Omental fat pad (tissue), 4 donors: ENCODE measurements around the gene ECEL1. TPM values are rescaled to one million over a fixed set of nuclear protein-coding genes. Genes with fewer than 3 reads are reported as not detected.

Source experiments
- ATAC-seq: fragments of 150-250 bp; one replicate; pipeline ENCODE4 v1.9.1; 2016; ENCODE audit warnings: mild to moderate bottlenecking, moderate library complexity; ENCODE audit not compliant: low FRiP score
- DNase-seq: peaks from one replicate; pipeline ENCODE4 v3.0.0-alpha.2; 2019; ENCODE audit warnings: low spot score
- total RNA-seq, 4 donors: library from RNA; depleted of rRNA; stranded (reverse); fragments of >200 nt; gene quantifications; one replicate each; pipeline ENCODE4 v1.1.0, GENCODE V29; 2016
- TF ChIP-seq, protein P1 (sequence below), 3 donors: fragments of 450-650 bp; IDR thresholded peaks; one replicate each; pipeline ENCODE4 v1.5.1; 2016 to 2017; ENCODE audit warnings: antibody characterized with exemption in 3 of 3, mild to moderate bottlenecking in 3 of 3, moderate library complexity in 2 of 3

ECEL1 gene
- total RNA-seq, 4 donors from 2014 or later: 0.19 to 1.1 (median 1.0) TPM; not detected in 1

DNA sequence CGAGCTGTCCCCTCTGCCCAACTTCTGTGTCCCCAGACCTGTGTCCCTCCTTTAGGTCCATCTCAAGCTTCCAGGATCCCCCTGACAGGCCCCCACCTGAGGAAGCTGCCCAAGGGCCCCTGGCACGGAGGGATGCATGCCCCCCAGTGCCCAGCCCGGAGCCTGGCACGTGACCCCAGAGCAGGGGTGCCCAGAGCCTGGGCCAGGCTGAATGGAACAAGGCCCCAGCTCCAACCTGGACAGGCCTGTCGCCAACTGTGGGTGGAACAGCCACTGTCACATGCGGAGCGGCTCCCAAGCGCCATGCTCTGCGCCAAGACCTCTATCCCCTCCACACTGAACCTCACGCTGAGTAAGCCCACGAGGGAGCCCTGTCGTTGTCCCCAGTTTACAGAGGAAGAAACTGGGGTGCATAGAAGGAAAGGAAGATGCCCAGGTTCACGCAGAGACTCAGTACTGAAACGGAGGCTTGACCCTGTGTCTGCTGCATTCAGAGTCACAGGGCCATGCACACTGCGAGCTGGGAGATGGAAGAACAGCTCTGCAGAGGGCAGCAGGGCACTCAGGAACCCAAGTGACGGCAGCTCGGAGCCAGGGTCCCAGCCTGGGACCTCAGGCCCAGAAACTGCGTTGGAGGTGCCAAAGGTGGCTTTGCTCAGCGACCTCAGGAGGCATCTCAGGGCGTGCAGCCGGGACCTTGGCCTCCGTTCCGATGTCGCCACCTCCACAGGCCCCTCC is 5.5 kb upstream of the ECEL1 start:
- TF ChIP-seq, protein P1, sequence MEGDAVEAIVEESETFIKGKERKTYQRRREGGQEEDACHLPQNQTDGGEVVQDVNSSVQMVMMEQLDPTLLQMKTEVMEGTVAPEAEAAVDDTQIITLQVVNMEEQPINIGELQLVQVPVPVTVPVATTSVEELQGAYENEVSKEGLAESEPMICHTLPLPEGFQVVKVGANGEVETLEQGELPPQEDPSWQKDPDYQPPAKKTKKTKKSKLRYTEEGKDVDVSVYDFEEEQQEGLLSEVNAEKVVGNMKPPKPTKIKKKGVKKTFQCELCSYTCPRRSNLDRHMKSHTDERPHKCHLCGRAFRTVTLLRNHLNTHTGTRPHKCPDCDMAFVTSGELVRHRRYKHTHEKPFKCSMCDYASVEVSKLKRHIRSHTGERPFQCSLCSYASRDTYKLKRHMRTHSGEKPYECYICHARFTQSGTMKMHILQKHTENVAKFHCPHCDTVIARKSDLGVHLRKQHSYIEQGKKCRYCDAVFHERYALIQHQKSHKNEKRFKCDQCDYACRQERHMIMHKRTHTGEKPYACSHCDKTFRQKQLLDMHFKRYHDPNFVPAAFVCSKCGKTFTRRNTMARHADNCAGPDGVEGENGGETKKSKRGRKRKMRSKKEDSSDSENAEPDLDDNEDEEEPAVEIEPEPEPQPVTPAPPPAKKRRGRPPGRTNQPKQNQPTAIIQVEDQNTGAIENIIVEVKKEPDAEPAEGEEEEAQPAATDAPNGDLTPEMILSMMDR (IDR thresholded peaks at IDR 0.05): no peak
- no peak for DNase-seq
- ATAC-seq: no peak

DNA sequence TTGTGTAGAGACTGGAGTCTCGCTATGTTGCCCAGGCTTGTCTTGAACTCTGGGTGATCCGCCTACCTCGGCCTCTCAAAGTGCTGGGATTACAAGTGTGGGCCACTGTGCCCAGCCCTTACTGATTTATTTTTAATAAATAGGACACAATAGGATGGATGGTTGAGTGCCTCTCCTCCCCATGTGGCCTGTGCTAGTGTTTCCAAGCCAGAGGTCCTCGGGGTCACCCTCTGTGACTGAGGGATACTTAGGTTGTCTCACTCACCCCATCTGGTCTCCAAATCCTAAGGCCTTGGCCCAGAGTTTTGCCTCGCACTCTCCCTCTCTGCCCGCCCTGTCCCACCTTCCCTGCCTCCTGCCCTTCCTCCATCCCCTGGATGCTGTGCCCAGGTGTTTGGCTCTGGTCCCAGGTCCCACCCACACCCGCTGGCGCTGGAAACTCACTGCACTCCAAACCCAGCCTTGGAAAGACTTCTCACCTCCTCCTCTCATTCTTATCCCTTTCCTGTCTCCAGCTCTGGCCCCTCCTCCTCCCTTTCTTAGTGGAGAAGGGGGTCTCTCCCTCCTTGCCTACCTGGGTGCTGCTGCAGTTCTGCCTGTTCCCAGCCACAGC is 4.7 kb upstream of the ECEL1 start:
- DNase-seq (no peak), ATAC-seq (no peak)
- TF ChIP-seq, protein P1 (IDR thresholded peaks at IDR 0.05): no peak

DNA sequence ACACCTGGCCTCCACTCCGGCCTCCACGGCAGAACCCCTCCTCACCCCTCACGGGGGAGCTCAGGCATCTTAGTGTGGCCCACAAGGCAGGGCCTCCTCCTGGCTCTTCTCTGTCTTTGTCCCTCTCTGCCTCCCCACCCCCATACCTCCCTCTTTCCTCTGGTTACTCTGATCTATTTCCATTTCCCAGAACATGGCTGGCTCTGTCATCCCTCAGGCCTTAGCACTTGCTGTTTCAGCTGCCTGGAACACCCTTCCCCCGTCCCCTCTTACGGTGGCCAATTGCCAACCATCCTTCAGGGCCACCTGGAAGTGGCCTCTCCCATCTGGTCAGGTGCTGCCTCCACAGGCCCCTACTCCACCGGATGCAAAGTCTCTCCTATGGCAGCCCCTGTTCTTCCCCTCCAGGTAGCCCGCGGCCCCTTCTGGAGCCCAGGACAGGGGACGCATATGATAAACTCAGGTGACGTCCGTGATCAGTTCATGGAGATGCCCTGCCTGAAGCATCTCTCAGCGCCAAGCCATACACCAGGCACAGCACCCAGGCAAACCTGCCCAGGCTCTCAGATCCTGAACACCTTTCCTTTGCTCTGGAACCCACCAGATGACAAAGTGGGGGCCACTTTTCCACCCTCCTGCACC is 3.6 kb upstream of the ECEL1 start:
- TF ChIP-seq, protein P1 (IDR thresholded peaks at IDR 0.05): no peak
- ATAC-seq (no peak), DNase-seq (no peak)

DNA sequence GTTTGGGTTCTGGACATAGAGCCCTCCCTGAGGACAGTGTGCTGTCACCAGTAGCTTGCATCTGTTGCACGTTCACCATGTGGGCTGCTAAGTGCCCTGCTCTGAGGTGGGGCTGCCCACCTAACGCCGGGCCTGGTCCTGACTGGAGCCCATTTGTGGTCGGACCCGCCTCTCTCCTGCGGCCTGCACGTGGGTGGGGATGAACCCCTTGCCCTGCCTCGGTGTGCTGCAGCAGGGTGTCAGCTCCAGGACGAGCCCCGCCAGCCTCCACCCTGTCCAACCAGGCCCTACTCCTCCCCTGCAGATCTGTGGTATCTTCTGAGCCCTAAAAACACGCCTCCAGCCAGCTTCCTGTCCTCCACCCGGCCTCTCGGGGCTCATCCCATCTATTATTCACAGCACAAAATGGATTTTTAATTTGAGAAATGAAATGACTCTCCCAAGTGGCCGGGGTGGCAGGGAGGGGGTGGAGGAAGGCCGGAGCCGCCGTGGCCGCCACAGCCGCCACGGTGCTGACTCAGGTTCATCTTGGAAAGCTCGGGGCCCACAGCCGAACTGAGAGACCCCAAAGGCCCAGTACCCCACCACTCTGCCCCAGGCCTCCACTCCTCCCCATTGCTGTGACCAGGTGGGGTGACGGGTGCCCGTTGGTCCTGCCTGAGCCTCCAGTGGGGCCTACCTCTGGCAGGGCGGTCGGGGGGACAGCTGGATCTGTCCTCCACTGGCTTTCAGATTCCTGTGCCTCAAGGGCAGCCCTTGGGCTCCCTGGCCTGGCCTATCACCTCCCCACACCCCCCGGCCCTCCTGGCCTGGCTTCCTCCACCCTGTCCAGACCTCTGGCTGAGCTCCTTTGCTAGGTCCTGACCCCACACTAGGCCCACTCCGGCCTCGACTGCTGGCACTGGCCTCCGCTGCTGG is 2.8 kb upstream of the ECEL1 start:
- TF ChIP-seq, protein P1 (IDR thresholded peaks at IDR 0.05): no peak
- DNase-seq (no peak), ATAC-seq (no peak)

DNA sequence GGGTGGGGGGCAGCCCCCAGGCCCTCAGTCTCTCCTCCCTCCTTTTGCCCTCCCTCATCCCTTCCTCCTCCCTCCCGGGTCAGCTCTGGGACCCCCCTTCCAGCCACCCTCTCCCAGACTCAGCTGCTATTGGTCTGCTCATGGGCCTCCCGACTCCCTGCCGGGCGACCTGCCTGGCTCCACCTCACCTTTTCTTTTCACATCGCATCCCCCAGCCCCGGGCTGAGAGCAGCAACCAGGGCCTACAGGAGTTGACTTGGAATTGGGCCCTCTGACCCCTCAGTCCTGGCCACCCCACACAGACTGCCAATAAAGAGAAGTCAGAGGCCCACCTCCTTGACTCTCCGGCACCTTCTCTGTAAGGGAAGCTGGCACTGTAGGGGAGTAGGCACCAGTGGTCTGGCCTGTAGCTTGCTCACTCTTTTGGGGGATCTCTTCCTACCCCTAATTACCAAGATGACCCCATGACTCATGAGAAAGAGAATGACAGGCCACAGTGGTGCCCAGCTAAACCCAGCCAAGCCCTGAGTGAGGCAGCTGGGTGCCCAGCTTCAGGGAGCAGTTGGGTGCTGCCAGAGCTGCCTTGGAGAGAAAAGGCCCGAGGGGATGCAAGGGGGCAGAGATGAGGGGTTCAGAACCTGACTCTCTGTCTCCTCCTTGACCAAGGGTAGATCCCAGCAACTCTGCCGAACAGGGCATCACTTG is 2.0 kb upstream of the ECEL1 start:
- ATAC-seq: no peak
- TF ChIP-seq, protein P1 (IDR thresholded peaks at IDR 0.05): no peak
- DNase-seq: no peak

DNA sequence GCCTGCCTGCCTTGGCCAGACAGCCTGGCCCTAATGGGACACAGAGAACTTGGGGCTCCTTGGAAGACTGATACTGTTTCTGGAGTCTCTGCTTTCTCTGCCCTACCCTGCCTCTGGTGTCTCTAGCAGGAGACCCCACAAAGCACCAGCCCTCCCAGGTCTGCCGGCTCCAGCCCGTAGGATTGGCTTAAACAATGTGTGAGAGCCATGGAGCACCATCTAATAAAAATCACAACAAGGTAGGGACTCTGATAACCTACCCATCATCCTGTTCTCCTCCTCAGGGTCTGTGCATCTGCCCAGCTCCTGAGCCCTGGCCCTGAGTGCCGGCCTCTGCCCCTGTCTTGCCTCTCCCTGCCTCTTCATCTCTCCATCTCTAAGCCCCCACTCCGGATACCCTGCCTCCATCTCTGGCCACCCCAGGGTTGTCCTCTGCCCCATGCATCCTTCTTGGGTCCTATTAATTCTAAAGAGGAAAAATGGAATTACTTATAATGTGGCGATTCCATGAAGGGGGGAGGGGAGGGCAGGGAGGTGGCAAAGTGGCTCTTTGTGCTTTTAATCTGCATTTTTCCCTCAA is 1.2 kb upstream of the ECEL1 start:
- TF ChIP-seq, protein P1 (IDR thresholded peaks at IDR 0.05): no peak
- no peak for ATAC-seq
- DNase-seq: no peak
